IMR-90 (cell line): ENCODE measurements around the gene SFT2D3. TPM values are rescaled to one million over a fixed set of nuclear protein-coding genes. Genes with fewer than 3 reads are reported as not detected.

ENCODE experiments used
- ATAC-seq: fragments of 200-7000 bp; cut with Tn5 transposase; 2 replicates; pipeline ENCODE4 v1.9.1; 2020; ENCODE audit warnings: low read depth, mild to moderate bottlenecking, moderate library complexity
- Bru-seq: library from RNA; stranded (reverse); fragments of 400-500 nt; gene quantifications from one replicate; lab custom pipeline; 2021; lab: Mats Ljungman, UMichigan
- BruChase-seq, 2 experiments: library from RNA; stranded (reverse); fragments of 400-500 nt; gene quantifications; one replicate each; lab custom pipeline; 2021; lab: Mats Ljungman, UMichigan
- BruUV-seq: library from RNA; stranded (reverse); fragments of 400-500 nt; replicated peaks from 2 replicates; lab custom pipeline; 2021; lab: Mats Ljungman, UMichigan
- CTCF ChIA-PET: fragments of 300-600 bp; formaldehyde crosslinking; extraction: SDS; loops from one replicate; lab custom pipeline; 2021; ENCODE audit warnings: antibody characterized with exemption; lab: Yijun Ruan, JAX
- POLR2A ChIA-PET: fragments of 300-600 bp; sonication (Branson Sonifier 250); formaldehyde crosslinking; loops from one replicate; lab custom pipeline; 2022; ENCODE audit warnings: antibody characterized with exemption; ENCODE audit not compliant: unreplicated experiment; lab: Charles Lee
- DNase-seq: peaks from one replicate; pipeline ENCODE4 v3.0.0; 2013
- H2AFZ ChIP-seq: replicated peaks from 2 replicates; pipeline ENCODE3; 2013; ENCODE audit warnings: low read length, mild to moderate bottlenecking; ENCODE audit not compliant: poor library complexity
- H2AK5ac ChIP-seq: 2 replicates; pipeline ENCODE4 v1.6.1; 2013; ENCODE audit warnings: low read depth, low read length, inconsistent platforms
- H2AK9ac ChIP-seq: replicated peaks from 2 replicates; pipeline ENCODE3; 2013; ENCODE audit warnings: mild to moderate bottlenecking, low read depth, low read length, moderate library complexity; ENCODE audit not compliant: poor library complexity
- H2BK120ac ChIP-seq: 2 replicates; pipeline ENCODE4 v1.6.1; 2013; ENCODE audit warnings: low read depth, low read length, inconsistent platforms
- H2BK15ac ChIP-seq: 3 replicates; pipeline ENCODE4 v1.6.1; 2013; ENCODE audit warnings: low read depth, low read length, inconsistent platforms
- H2BK20ac ChIP-seq: 2 replicates; pipeline ENCODE4 v1.6.1; 2013; ENCODE audit warnings: low read depth, mild to moderate bottlenecking, inconsistent platforms, low read length, moderate library complexity
- H2BK5ac ChIP-seq: 2 replicates; pipeline ENCODE4 v1.6.1; 2013; ENCODE audit warnings: mild to moderate bottlenecking, low read depth, low read length, inconsistent platforms; ENCODE audit not compliant: poor library complexity, severe bottlenecking
- H3K14ac ChIP-seq: replicated peaks from 2 replicates; pipeline ENCODE4 v1.6.1; 2013; ENCODE audit warnings: low read depth, low read length, inconsistent platforms
- H3K18ac ChIP-seq: 2 replicates; pipeline ENCODE4 v1.6.1; 2013; ENCODE audit warnings: low read depth, low read length, control low read depth
- H3K23ac ChIP-seq: 2 replicates; pipeline ENCODE4 v1.6.1; 2013; ENCODE audit warnings: low read depth, low read length, inconsistent platforms
- H3K27ac ChIP-seq: 2 replicates; pipeline ENCODE4 v1.5.1; 2013; ENCODE audit warnings: mild to moderate bottlenecking, control low read depth, low read length; ENCODE audit not compliant: insufficient read depth
- H3K27me3 ChIP-seq: 2 replicates; pipeline ENCODE4 v1.6.1; 2013; ENCODE audit warnings: low read length; ENCODE audit not compliant: control insufficient read depth, insufficient read depth
- H3K36me3 ChIP-seq: 2 replicates; pipeline ENCODE4 v1.6.1; 2013; ENCODE audit warnings: low read length, mixed read lengths; ENCODE audit not compliant: control insufficient read depth, insufficient read depth
- H3K4ac ChIP-seq: 2 replicates; pipeline ENCODE4 v1.6.1; 2013; ENCODE audit warnings: low read depth, low read length, inconsistent platforms
- H3K4me1 ChIP-seq: 2 replicates; pipeline ENCODE4 v1.6.1; 2013; ENCODE audit warnings: low read length, mixed read lengths; ENCODE audit not compliant: control insufficient read depth, insufficient read depth
- H3K4me2 ChIP-seq: 2 replicates; pipeline ENCODE4 v1.6.1; 2013; ENCODE audit warnings: low read depth, mild to moderate bottlenecking, control low read depth, low read length, moderate library complexity
- H3K4me3 ChIP-seq: 2 replicates; pipeline ENCODE4 v1.5.1; 2013; ENCODE audit warnings: low read depth, mild to moderate bottlenecking, control low read depth, low read length, moderate library complexity; ENCODE audit not compliant: insufficient read depth
- H3K56ac ChIP-seq: 2 replicates; pipeline ENCODE4 v1.6.1; 2013; ENCODE audit warnings: low read length, inconsistent platforms; ENCODE audit not compliant: insufficient read depth; ENCODE audit errors: extremely low read depth
- H3K79me1 ChIP-seq, 2 experiments: 2 replicates each; pipeline ENCODE4 v1.6.1; 2013; ENCODE audit warnings: low read length in 2 of 2, inconsistent platforms in 1 of 2, low read depth in 1 of 2
- H3K9ac ChIP-seq: 2 replicates; pipeline ENCODE4 v1.6.1; 2013; ENCODE audit warnings: low read depth, low read length, control low read depth
- H3K9me1 ChIP-seq: 2 replicates; pipeline ENCODE4 v1.6.1; 2013; ENCODE audit warnings: low read length, inconsistent platforms; ENCODE audit not compliant: insufficient read depth
- H3K9me3 ChIP-seq: 2 replicates; pipeline ENCODE4 v1.6.1; 2013; ENCODE audit warnings: low read length; ENCODE audit not compliant: control insufficient read depth, insufficient read depth
- H4K20me1 ChIP-seq: 2 replicates; pipeline ENCODE4 v1.6.1; 2013; ENCODE audit warnings: low read length, inconsistent platforms; ENCODE audit not compliant: insufficient read depth
- H4K5ac ChIP-seq: 2 replicates; pipeline ENCODE4 v1.6.1; 2013; ENCODE audit warnings: mild to moderate bottlenecking, low read depth, low read length, control low read depth
- H4K8ac ChIP-seq, 2 experiments: 2 replicates each; pipeline ENCODE4 v1.6.1; 2013; ENCODE audit warnings: low read depth in 2 of 2, low read length in 2 of 2, control low read depth in 1 of 2, inconsistent platforms in 1 of 2
- H4K91ac ChIP-seq: 2 replicates; pipeline ENCODE4 v1.6.1; 2013; ENCODE audit warnings: low read depth, low read length, inconsistent platforms; ENCODE audit not compliant: insufficient read depth
- BHLHE40 ChIP-seq: fragments of 150-350 bp; IDR thresholded peaks from 2 replicates; pipeline ENCODE4 v1.6.1; 2016; ENCODE audit warnings: mild to moderate bottlenecking, low read depth, low read length
- CEBPB ChIP-seq: IDR thresholded peaks from 2 replicates; pipeline ENCODE4 v1.6.1; 2012; ENCODE audit warnings: low read depth, low read length, improper control_type of control experiment
- CHD1 ChIP-seq: IDR thresholded peaks from 2 replicates; pipeline ENCODE4 v1.6.1; 2012; ENCODE audit warnings: low read depth, low read length, improper control_type of control experiment
- CTCF ChIP-seq: conservative IDR thresholded peaks from 2 replicates; pipeline ENCODE4 v1.5.1; 2012; ENCODE audit warnings: mild to moderate bottlenecking, low read depth, low read length, improper control_type of control experiment
- ELK1 ChIP-seq: fragments of 150-350 bp; IDR thresholded peaks from 2 replicates; pipeline ENCODE4 v1.6.1; 2016; ENCODE audit warnings: low read depth, mild to moderate bottlenecking, low read length, moderate library complexity, borderline replicate concordance
- MAZ ChIP-seq: IDR thresholded peaks from 2 replicates; pipeline ENCODE4 v1.6.1; 2012; ENCODE audit warnings: low read depth, mild to moderate bottlenecking, low read length, improper control_type of control experiment, moderate library complexity, borderline replicate concordance
- POLR2A ChIP-seq: IDR thresholded peaks from 2 replicates; pipeline ENCODE4 v1.6.1; 2012; ENCODE audit warnings: mild to moderate bottlenecking, low read depth, low read length
- RCOR1 ChIP-seq: IDR thresholded peaks from 2 replicates; pipeline ENCODE4 v1.6.1; 2012; ENCODE audit warnings: mild to moderate bottlenecking, low read length, improper control_type of control experiment; ENCODE audit not compliant: insufficient replicate concordance
- SMC3 ChIP-seq: fragments of 150-350 bp; IDR thresholded peaks from 2 replicates; pipeline ENCODE4 v1.6.1; 2016; ENCODE audit warnings: low read depth, mild to moderate bottlenecking, antibody characterized with exemption, low read length, moderate library complexity
- USF2 ChIP-seq: fragments of 150-350 bp; IDR thresholded peaks from 2 replicates; pipeline ENCODE4 v1.6.1; 2017; ENCODE audit warnings: mild to moderate bottlenecking, antibody characterized with exemption, low read length, low read depth
- WGBS, 2 experiments: methylation state at CpG; one replicate each; pipeline versions ENCODE4 v1.1.5 to v1.1.7; 2013; ENCODE audit warnings: missing lambda C conversion rate in 2 of 2; ENCODE audit not compliant: insufficient read length in 1 of 2; ENCODE audit errors: extremely low coverage in 2 of 2; 5-methylcytosine and 5-hydroxymethylcytosine counted together
- dilution Hi-C: fragments of 300-500 bp; cut with HindIII; formaldehyde crosslinking; loops from one replicate; pipeline ENCODE4 v1.14.3; 2018; ENCODE audit warnings: low sequenced_read_pairs; ENCODE audit not compliant: unreplicated experiment
- in situ Hi-C: fragments of 300-500 bp; cut with MboI; formaldehyde crosslinking; loops from 3 replicates; pipeline ENCODE4 v1.14.3; 2019; ENCODE audit warnings: low sequenced_read_pairs, inconsistent platforms, mixed read lengths
- intact Hi-C: fragments of 100-400 bp; cut with micrococcal nuclease; formaldehyde crosslinking; loops from 2 replicates; pipeline ENCODE4 v1.10.0; 2022
- long read RNA-seq: library from polyadenylated mRNA; unstranded; transcript quantifications from one replicate; pipeline ENCODE4 v2.0.0, GENCODE V29; 2021; ENCODE audit not compliant: unreplicated experiment
- polyA plus RNA-seq, 3 experiments: library from polyadenylated mRNA; depleted of rRNA; stranded (reverse); fragments of >200 nt; gene quantifications; 2 replicates each; pipeline ENCODE4 v1.2.3, GENCODE V29; 2012; ENCODE audit warnings: low replicate concordance in 1 of 3
- total RNA-seq: library from RNA; depleted of rRNA; stranded (reverse); fragments of >200 nt; gene quantifications from 2 replicates; pipeline ENCODE4 v1.2.3, GENCODE V29; 2012; rRNA removed

The SFT2D3 gene
- total RNA-seq: 2.5 and 3.9 TPM in 2 replicates
- 3.1 TPM in 2 replicates for polyA plus RNA-seq (2012; rRNA removed)
- 1.4 and 1.8 TPM in 2 replicates for polyA plus RNA-seq (2012; cell fraction: cytosol; rRNA removed)
- polyA plus RNA-seq (2012; cell fraction: nucleus; rRNA removed; ENCODE audit: low replicate concordance): 1.3 TPM in 2 replicates
- Bru-seq, nascent RNA: percentile 59 among the genes with signal in this experiment
- BruChase-seq, experiment 1, labeled RNA remaining after a 6-hour chase: percentile 52 among the genes with signal in this experiment
- BruChase-seq, experiment 2, labeled RNA remaining after a 2-hour chase: percentile 65 among the genes with signal in this experiment
- long read RNA-seq, transcript SFT2D3-201 (1 exons, 3,735 nt): major isoform, 18 of 18 reads
- long read RNA-seq, partial matches to known transcripts: 0 of 18 reads
- long read RNA-seq, other reads (novel, unspliced or antisense): 0 of 18 reads

GRCh38 chr2:127701193-127701650 is at the start of gene SFT2D3:
TSS of gene SFT2D3 (plus strand) at chr2:127701497. CDS start at chr2:127701529, 32 bp downstream.
- Histone ChIP-seq H2AFZ (peak within 1 kb of the TSS; percentile 99), H2AK5ac (peak within 1 kb of the TSS; percentile 97), H3K9ac (peak within 1 kb of the TSS; percentile 98), H3K4me2 (peak within 1 kb of the TSS; percentile 99), H3K9me1 (peaks cover 13% of the 10 kb centered on the region), H3K79me1 (peaks cover 14 to 45% of the 10 kb centered on the region in 2 experiments), H4K20me1 (peaks cover 11% of the 10 kb centered on the region; the same call in 1 of the 2 replicates), H3K18ac (peak within 1 kb of the TSS; percentile 91), H3K4me3 (peak within 1 kb of the TSS; percentile 85), H2AK9ac (peak within 1 kb of the TSS; percentile 93), H2BK15ac (0 out of 3 replicates have a peak within 1 kb of the TSS, but pooled peaks have one; percentile 27), H3K9me3 (no peaks in the 10 kb centered on the region), H3K4me1 (peaks cover 8% of the 10 kb centered on the region), H3K36me3 (peaks cover 9% of the 10 kb centered on the region; the same call in 1 of the 2 replicates), H3K14ac (peak within 1 kb of the TSS; percentile 86), H2BK5ac (peak within 1 kb of the TSS; percentile 94), H3K27ac (peak within 1 kb of the TSS; percentile 91), H3K27me3 (no peaks in the 10 kb centered on the region), H2BK120ac (peak within 1 kb of the TSS; percentile 59), H4K8ac (peak within 1 kb of the TSS; percentile 91 to 100), H2BK20ac (no peak within 1 kb of the TSS), H3K56ac (peak within 1 kb of the TSS; percentile 76), H4K91ac (peak within 1 kb of the TSS; percentile 77), H3K23ac (peak within 1 kb of the TSS; percentile 88), H3K4ac (peak within 1 kb of the TSS; percentile 92), H4K5ac (peak within 1 kb of the TSS; percentile 99)
- peak; percentile 31; the same call in 1 of the 2 replicates for TF ChIP-seq MAZ
- TF ChIP-seq BHLHE40: no peak
- no peak for TF ChIP-seq CHD1
- no peak for TF ChIP-seq CTCF
- no peak for TF ChIP-seq RCOR1
- peak; percentile 93 for TF ChIP-seq POLR2A
- no peak for TF ChIP-seq ELK1
- no peak for TF ChIP-seq USF2
- no peak for TF ChIP-seq SMC3
- no peak for TF ChIP-seq CEBPB
- BruUV-seq: no TSS peak
- CTCF ChIA-PET: no interaction called here
- 0% methylated on average over 13 of the region's 44 CpGs; no CpG with 5 or more reads in 1 of the 2 experiments for WGBS, 2 experiments
- intact Hi-C loops: loop anchor here (10.0 kb wide), 1 partner anchor 176 kb away; the partner anchor contains the start of gene IWS1
- peak; percentile 92 for ATAC-seq
- DNase-seq: peak; percentile 89
- POLR2A ChIA-PET: no interaction called here
- in situ Hi-C loops: no loop called here
- dilution Hi-C loops: no loop called here
